GM10266 (cell line): ENCODE measurements around the gene CCDC158.

ENCODE experiments used
- DNase-seq: peaks from one replicate; pipeline ENCODE4 v3.0.0; 2012; ENCODE audit errors: extremely low spot score
- TF ChIP-seq, protein P1 (sequence below): IDR thresholded peaks from 2 replicates; pipeline ENCODE4 v1.5.1; 2012; ENCODE audit warnings: mild to moderate bottlenecking, low read depth; ENCODE audit not compliant: control insufficient read depth, insufficient read depth; ENCODE audit errors: missing control alignments

CCDC158 gene

DNA sequence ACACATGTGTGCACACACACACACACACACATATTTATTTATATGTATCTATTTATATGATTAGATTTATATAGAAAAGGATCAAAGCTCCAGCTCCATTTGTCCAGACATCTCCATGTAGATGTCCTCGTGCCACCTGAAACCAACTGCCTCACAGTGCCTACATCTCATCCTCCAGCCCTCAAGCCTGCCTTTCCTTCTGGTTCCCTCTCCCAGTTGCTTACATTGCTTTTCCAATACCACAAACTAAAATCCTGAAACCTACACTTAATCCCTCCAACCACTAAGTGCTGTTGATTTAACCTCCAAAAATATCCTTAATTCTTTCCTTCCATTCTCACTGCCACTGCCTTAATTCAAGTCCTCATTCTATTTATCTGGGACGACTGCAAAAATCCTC lies 63.0 kb downstream of the CCDC158 start:
- no peak for DNase-seq
- TF ChIP-seq, protein P1, sequence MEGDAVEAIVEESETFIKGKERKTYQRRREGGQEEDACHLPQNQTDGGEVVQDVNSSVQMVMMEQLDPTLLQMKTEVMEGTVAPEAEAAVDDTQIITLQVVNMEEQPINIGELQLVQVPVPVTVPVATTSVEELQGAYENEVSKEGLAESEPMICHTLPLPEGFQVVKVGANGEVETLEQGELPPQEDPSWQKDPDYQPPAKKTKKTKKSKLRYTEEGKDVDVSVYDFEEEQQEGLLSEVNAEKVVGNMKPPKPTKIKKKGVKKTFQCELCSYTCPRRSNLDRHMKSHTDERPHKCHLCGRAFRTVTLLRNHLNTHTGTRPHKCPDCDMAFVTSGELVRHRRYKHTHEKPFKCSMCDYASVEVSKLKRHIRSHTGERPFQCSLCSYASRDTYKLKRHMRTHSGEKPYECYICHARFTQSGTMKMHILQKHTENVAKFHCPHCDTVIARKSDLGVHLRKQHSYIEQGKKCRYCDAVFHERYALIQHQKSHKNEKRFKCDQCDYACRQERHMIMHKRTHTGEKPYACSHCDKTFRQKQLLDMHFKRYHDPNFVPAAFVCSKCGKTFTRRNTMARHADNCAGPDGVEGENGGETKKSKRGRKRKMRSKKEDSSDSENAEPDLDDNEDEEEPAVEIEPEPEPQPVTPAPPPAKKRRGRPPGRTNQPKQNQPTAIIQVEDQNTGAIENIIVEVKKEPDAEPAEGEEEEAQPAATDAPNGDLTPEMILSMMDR, result no peak

DNA sequence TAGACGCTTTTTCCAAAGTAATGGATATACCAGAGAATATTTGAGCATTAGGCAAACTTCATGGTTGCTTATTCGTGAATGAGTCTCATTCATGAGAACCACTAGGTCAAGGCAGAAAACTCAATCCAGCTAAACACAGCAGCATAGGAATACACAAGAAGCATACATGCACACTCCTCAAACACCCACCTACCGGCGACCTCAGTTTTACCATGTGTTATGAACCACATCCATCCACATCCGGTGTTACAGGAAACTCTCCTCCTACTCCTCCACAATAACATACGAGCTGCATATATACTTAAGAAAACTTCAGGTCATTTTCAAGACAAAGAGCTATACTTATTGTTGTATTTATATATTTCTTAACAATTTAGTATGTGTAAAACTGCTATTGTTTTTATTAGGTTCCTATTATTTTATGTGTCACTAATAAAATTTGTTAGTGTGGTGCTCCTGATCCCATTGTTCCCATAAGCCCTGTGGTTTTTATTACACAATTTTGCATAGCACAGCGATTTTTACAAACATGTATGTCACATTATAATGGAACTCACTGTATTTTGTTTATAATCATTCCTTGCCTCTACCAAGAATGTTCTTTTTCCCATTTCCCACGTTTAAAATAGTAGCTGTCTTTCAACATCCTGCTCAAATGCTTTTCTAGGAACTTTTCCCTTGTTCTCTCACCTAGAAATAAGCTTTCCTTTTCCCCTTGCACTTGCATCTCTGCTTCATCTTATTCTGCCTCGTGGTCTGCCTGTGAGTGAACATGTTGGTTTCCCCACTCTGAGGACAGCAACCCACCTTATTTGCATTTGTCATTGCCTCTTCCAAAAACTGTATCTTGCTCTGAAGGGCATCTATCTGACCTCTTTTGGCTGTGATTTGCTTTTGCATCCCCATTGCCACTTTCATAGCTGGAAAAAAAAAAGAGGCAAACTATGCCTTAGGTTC lies 66.1 kb downstream of the CCDC158 start:
- TF ChIP-seq, protein P1, result no peak
- no peak for DNase-seq

DNA sequence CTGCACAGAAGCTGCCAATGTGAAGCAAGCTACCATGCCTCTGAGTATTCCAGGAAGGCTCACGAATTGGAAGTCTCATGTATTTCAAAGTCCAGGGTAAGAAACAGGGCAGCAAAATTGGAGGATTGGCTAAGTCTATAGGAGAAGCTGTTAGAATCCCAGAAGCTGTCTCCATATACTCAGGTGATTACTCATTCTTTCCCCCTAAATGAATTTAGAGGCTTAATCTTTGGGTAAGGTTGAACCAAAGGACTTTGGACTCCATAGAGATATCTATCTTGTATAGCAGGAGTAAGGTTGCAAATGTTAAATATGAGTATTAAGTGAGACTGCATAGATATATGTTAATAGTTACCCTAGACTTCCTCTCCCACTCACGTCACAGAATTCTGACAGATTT lies 78.1 kb downstream of the CCDC158 start:
- no peak for DNase-seq

DNA sequence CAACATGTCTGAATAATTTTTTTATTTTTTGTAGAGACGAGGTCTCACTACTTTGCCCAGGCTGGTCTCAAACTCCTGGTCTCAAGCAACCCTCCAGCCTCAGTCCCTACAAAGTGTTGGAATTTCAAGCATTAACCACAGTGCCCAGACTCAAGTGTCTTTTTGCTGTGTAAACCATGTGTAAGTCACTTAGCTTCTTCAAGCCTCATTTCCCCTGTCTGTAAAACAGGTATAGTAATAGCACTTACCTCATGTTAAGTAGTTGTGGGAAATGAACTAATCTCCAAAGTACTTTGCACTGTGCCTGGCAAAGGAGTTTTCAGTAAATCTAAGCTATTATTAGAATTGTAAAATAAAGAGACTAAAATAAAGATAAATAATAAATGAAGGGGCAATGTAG lies 78.8 kb downstream of the CCDC158 start:
- TF ChIP-seq, protein P1, result no peak
- DNase-seq, result no peak

More for the DNA sequence above, 78.1 kb downstream of the CCDC158 start:
- TF ChIP-seq, protein P1, result no peak

DNA sequence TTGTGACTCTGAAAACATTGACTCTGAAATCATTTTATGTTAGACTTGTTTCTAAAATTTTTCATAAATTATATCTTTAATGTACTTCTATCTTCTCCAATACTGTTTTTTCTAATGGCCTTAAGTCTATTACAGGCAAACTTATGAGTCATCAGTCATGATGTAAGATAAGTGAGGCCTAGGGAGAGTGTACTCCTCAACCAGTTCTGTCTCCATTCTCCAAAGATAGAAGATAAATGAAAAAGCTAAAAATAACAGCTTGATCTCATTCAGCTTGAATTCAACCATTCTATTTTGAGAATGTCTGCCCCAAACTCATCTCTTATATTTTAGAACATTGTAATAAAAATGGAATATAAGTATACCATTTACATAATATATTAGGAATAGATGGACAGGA lies 79.9 kb downstream of the CCDC158 start:
- TF ChIP-seq, protein P1, result no peak
- no peak for DNase-seq

DNA sequence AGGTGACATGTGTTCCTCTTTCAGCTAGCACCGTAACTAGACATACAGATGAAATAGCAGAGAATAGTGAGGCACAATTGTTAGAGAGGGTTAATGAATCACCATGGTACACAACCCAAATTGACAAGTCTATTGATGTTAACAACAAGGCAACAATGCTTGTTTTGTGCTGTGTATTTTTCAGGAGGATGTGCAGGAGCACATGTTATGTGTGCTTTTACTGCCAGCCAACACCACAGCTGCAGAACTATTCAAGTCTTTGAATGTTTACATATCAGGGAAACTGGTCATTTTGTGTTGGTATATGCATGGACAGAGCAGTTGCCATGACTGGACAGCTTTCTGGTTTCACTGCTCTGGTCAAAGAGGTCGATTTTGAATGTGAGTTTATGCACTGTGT lies 81.6 kb downstream of the CCDC158 start:
- TF ChIP-seq, protein P1, result no peak
- no peak for DNase-seq

DNA sequence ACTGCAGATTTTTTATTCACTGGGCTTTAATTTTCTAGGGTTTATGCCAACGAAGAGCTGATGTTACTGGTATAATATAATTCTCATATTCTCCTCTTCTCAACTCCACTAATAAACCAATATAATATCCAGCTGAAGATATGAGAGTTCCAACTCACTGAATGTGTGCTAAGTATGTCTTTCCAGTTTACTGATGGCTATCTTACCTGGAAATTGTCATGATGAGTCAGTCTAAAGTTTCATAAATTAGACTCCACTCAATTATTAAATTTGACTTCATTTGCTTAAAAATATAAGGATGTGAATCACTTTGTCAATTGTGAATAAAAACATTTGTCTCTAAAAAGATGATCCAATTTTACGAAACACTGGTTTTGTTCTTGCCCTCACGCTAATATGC lies 86.1 kb downstream of the CCDC158 start:
- no peak for DNase-seq
- TF ChIP-seq, protein P1, result no peak
